Right ventricle myocardium superior (tissue), 1 donor: Measurements from ENCODE around the gene SLC26A1. TPM values are rescaled to one million over a fixed set of nuclear protein-coding genes. Genes with fewer than 3 reads are reported as not detected.

Source experiments
- ATAC-seq: fragments of 200-7000 bp; cut with Tn5 transposase; one replicate; pipeline ENCODE4 v1.9.1; 2020; ENCODE audit warnings: mild to moderate bottlenecking; ENCODE audit not compliant: poor library complexity
- DNase-seq: peaks from one replicate; pipeline ENCODE4 v3.0.0-alpha.2; 2020
- intact Hi-C: fragments of 100-400 bp; cut with DNase I; formaldehyde crosslinking; loops from one replicate; pipeline ENCODE4 v1.11.2; 2022
- total RNA-seq: library from RNA; stranded (reverse); fragmentation: NEBNext Ultra II Directional; extraction: Animal tissue kit (Norgen Biotek cat#: 25700); gene quantifications from one replicate; pipeline ENCODE4 v1.2.1, GENCODE V29; 2021
- donor health status: DM: no; HTN: yes; CAD: no; lungs with severe emphysema.

Gene SLC26A1
- total RNA-seq, 1 donor from 2014 or later, result 0.19 TPM

DNA sequence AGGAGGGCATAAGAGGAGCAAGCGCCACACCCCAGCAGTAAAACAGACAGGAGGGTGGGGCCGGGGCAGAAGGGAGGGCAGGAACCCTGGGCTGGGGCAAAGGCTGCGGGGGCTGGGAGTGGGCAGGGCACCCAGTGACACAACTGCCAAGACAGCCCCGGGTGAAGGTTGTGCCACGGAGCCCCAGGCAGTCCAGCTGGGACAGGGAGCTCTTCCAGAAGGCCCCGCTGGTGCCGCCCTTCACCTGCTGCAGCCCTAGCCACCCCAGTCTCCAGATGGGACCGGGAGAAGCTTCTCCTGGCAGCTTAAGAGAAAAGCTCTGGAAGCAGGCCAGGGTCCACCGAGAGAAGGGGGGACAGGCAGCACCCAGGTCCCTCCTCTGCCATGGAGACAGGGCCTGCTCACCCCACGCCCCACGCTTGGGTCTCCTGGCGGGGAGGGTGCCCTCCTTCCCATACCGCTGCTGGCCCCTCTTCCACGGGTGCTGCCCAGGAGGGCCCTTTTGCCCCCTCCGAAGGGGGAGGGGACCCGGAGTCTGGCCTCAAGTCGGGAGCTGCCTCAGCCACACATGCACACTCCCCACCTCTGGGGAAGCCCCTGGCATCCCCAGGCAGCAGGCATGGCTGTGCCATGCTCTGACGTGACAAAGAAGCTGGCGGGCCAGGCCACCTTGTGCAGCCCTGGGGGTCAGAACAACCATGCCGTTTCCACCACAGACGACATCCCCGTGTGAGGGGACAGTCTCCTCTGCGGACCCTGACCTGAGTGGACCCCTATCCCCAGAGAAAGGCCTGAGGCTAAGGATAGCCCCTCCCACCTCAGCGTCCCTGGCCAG, 21.3 kb downstream of the SLC26A1 start:
- ATAC-seq (no peak), DNase-seq (no peak)
- intact Hi-C loops, result no loop called here

DNA sequence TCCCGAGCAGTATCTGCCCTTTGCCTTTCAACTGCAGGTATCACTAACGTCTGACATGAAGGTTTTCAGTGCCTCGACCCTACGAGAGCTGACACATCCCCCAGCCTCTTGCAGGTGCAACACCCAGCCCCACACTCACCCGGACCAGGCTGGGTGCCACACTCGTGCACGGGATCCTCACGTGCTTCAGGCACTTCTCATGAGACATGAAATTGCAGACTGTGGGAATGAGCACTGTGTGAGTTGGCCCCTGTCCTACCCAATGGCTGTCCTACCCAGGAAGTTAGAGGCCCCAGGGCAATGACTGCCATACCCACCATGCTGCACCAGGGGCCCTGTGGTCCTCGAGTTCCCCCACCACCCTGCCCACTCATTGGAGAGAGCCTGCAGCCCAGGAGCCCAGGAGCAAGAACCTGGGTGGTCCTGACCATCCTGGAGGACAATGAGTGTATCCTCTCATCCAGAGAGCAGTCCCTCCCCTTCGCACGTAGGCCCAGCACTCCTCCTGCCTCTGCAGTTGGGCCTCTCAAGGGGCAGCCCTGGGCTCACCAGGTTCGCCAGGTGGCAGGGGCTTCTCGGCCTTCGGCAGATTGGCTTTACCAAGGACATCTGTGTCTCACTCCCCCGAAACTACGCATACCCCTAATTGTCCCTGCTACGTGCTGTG, 22.2 kb downstream of the SLC26A1 start:
- intact Hi-C loops, result no loop called here
- no peak for DNase-seq
- no peak for ATAC-seq

DNA sequence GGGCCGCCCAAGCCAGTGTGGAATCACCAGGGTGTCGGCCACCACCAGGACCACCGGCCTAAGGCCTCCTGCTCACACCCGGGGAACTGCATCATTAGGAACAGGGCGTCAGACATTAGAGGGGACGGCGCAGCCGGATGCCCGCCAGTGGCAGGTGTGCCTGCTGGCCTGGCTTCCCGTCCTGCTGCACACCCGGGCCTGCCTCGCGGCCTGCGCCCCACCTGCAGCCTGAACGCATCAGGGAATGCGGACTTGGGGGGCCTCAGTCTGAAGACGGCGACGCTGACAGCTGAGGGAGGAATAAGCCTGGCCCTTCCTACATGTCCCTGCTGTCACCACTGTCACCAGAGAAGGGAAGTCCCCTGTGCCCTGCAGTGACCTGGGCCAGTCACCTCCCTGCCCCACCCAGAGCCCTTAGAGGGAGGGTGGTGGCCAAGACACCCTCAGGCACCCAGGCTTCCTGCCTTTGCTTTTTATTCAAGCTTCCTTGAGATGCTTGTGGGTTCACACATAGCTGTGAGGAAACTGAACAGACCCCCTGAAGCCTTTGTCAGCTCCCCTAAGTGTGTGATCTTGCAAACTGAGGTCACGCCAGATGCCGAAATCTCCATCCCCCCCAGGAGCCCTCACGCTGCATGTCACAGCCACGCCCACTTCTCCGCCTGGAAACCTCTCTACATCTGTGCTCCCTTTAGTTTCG, 23.0 kb downstream of the SLC26A1 start:
- ATAC-seq (no peak), DNase-seq (no peak)
- intact Hi-C loops, result no loop called here

DNA sequence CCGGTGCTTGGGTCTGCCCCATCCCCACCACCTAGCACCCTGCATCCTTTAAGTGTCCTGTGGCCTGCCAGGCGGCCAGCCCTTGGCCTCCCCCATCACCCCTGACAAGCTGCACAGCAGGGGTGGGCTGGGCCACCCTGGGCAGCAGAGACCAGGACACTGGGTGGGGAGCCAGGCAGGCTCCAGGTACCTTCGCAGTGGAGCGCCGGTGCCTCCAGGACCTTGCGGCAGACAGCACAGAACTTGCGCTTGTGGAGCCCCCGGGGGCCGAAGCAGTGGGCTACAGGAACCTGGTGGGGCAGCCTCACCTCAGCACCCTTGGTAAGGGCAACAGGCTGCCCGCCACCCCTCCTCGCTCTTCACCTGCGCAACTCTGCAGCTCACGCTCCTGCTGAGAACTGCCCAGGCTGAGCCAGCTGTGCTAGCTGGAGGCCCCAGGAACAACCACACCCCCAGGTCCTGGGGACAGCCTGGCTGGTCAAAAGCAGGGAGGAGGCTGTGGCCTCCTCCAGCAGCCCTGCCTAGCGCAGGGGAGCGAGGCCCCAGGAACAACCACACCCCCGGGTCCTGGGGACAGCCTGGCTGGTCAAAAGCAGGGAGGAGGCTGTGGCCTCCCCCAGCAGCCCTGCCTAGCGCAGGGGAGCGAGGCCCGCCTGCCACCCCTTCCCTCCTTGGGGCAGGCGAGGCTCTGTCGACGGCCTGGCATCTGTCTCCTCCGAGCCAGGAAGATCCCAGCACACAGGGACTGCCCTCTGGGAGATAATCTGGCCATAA, 24.4 kb downstream of the SLC26A1 start:
- no peak for DNase-seq
- ATAC-seq, result no peak
- intact Hi-C loops, result no loop called here

DNA sequence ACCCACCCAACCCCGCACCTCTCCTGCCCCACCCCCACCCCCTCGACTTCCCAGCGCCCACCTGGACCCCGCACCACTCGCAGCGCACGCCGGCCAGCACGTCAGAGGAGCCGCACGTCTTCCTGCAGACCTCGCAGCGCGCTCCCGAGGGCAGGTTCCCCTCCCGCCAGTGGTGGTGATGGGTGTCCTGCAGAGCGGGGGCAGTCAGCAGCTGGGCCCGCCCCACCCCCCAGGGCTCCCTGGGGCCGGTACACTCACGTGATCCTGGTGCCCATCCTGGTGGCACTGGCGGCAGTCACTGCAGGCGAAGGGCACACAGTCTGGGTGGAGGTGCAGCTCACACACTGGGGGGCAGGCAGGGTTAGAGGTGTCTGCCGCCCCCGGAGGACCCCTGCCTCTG, 25.0 kb downstream of the SLC26A1 start:
- intact Hi-C loops, result no loop called here
- no peak for ATAC-seq
- DNase-seq, result no peak

DNA sequence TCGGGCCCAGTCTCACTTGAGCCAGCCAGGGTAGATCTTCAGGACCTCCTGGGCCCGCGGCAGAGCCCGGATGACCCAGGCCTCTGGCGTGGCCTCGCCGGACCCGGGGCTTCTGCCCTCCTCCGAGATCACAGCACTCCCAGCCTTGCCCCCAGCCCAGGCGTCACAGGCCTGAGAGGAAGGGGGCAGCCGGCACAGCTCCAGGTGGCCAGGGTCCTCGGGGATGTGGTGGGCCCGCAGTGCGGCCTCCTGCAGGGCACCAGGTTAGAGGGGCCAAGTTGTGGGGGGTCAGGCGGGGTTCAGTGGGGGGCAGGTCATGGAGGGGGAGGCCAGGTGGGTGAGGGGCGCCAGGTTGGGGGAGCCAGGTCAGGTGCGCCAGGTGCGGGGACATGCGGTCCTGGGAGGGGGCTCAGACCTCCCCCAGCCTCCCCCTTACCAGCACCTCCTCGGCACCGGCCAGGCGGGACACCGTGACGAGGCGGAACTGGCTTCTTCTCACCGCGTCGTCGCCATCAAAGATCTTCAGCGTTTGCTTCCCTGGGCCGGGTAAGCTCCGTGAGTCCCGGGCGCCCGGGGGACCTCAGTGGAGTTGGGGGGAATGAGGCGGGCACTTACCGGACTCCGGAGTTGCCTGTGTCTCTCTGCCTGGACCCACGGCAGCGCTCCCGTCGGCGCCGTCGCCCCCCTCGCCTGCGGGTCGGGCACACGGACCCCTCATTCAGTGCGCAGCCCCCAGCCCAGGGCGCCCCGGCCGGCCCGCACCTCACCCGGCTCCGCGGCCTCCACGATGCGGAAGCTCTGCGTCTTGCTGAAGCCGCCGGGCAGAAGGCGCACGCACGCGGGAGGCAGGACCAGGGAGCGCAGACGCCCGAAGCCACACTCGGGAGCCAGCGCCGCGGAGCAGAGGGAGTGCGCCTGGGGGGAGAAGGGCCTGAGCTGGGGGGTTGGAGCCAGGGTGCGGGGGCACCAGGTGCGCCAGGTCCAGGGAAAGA, 25.8 kb downstream of the SLC26A1 start:
- ATAC-seq (peak; percentile 8), DNase-seq (no peak)
- intact Hi-C loops, result no loop called here

DNA sequence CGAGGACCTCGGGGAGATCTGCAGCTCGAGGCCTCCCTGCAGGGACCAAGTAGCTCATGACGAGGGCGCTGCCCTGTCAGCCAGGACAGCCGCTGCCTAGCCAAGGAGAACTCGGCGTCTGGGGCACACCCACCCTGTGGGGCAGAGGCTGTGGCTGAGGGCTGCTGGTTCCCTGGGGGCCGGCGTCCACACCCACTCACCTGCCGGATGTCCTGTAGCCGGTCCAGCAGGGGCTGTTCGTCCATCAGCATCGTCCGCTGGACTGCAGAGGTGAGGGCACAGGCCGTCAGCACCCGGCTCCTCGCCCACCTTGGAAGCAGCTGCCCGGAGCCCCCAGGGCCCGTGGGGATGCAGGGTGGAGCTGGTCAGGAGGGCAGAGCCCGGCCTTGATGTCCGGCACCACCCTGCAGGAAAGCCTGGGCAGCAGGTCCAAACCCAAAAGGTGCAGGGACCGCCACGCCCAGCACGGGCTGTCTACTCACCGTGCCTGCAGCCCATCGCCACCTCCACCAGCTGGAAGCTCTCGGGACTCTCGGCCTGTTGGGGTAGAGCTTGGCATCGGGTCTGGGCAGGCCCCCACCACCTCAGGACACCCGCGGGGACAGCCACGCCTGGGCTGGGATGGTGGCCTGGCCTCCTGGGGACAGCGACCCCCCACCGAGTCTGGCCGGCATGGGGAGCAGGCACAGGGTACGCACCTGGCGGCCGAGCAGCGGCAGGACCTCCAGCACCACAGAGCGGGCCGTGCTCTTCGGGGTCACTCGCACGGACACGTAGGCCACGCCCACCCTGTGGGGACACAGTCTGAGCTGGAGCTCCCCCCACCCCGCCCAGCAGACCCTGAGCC, 26.7 kb downstream of the SLC26A1 start:
- intact Hi-C loops, result no loop called here
- no peak for ATAC-seq
- DNase-seq, result no peak

DNA sequence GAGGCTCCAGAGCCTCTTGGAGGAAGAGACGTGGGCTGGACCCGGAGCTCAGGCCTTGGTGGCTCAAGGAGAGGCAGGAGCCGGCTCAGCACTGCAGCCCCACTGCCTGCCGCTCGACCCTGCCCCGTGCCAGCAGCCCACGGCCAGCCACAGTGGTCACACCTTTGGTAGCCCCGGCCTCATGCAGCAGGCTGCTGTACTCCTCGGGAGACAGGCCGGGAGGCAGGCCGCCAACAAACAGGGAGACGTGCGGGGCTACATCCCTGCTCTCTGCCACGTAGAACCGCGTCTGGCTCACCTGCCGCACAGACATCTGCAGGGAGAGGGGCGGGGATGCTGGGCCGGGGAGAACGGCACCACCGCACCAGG, 27.5 kb downstream of the SLC26A1 start:
- no peak for ATAC-seq
- intact Hi-C loops, result no loop called here
- no peak for DNase-seq

DNA sequence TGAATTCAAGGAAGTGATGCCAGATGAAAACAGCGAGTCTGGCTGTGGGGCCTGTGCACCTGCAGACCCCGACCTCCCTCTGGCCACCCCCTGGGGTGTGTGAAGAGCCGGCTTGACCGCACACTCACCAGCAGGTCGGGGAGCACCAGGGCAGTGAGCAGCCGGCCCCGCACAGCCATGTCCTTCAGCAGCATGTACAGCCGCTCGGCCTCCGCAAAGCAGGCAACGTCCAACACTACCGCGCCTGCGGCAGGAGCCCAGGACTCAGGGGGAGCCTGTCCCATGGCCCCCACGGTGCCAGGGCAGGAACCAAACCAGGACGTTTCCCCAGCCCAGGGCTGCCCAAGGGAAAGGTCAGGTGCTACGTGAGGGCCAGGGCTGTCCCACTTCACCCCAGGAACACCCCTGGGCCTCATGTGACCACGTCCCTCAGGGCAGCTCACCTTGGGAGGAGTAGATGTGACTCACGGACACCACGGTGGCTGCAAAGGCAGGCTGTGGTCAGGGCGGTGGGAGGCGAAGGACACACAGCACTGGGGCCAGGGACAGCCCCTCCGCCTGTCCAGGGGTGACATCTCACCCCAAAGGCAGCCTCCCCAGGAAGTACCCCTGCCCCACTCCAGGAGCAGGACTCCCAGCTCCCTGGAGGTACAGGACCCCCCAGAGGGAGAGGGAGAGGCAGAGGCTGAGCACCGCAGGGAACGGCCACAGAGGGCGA, 28.0 kb downstream of the SLC26A1 start:
- no peak for DNase-seq
- no peak for ATAC-seq
- intact Hi-C loops, result no loop called here

DNA sequence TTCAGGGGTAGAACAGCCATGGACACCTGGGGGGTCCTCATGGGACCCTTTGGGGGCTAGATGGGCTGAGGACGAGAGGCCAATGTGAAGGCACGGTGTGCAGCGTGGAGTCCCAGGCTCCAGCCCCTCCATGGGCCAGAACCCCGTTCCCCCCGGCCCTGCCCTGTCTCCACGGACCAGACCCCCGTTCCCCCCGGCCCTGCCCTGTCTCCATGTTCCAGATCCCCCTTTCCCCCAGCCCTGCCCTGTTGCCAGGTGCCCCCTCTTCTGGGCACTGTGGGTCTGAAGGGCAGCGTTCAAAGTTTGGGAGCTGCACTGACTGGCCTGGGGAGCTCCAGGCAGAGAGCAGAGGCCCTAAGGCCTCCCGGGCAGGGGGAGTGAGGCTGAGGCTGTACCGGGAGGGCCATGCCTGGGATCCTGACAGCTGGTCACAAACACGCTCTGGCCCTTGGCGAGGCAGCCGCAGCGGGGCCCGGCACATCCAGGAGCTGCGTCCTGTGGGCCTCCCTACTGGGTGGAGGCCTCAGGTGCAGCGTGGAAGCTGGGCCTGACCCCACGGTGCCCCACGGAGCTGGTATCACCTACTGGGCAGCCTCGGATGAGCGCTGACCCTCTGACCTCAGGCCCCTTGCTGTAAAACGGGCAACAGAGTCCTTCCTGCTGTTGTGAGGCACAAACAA, 28.7 kb downstream of the SLC26A1 start:
- intact Hi-C loops, result no loop called here
- DNase-seq (no peak), ATAC-seq (no peak)

DNA sequence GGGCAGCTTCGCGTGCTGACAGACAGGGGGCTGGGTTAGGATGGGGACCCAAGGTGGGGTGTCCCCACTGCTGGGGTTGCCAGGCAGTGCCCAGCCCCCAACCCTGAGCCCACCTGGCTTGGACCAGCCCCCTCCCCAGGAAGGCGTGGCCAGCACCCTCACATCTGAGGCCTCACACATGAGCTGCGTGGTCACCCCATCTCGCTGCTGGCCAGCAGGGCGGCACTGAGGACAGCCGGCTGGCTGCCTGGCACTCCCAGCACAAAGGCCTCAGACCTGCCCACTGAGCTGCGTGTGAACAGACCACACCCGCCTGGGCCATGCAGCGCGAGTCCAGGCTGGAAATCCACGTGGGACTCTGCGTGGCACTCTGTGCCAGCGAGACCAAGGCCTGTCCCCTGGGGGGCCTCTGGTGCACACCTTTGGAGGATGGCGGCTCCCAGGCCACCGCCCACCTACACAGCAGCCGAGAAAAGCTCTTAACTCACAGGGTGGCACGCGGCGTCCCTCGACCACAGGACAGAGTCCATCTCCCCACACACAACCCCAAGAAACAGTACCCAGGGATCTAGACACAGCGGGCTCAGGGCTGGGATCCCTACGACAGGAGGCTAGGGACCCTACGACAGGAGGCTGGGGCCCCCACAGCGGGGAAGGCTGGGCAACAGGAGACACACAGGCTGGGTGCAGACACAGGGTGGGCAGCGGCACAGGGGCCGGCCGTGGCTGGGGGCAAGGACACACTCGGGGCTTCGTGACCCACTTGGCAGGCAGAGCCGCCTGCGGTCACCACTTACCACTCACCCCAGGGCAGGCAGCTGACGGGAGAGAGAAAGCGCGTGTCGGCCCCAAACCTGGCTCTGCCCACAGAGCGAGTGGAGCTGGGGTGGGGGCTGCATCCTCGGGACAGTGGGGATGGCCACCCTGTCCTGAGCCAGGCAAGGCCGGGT, 29.7 kb downstream of the SLC26A1 start:
- peak; percentile 33 for DNase-seq
- intact Hi-C loops, result no loop called here
- no peak for ATAC-seq

DNA sequence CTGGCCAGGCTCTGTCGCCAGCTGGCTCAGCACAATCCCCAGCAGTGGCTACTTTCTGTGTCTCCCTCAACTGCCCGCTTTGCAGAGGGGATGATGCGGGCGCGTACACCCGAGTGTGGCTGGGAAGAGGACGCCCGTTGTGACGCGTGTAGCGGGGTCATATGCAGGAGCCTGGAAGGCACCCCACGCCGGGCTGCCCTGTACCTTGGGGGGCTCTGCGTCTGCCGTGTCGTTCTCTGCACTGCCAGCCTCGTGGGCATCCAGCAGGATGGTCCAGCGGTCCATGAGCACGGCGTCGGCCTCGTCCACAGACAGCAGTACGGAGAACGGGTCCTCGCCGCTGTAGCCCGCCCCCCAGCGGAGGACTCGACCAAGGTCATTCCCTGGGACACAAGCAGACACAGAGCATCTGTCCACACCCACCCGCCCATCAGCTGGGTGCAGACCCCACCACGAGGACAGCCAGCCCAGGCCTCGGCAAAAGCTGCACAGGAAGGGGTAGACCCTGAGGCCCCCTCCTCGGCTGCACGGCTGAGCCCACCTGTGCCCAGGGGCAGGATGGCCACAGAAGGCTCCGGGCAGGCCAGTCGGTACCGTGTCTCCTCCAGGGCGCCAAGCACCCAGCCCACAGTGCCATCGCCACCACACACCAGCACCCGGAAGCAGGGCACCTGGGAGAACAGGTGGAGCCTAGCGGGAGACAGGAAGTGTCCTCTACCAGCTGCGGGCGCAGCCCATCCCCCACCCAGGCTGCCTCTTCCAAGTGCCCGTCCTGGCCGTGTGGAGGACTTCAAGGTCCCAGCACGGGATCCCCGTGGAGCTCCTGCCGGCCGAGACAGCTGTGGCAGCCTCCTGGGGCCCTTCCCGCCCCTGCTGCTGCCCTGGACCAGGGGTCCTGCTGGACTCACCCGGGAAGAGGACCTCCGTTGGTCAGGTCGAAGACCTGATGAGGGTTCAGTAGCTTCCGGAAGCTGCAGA, 30.7 kb downstream of the SLC26A1 start:
- ATAC-seq, result no peak

DNA sequence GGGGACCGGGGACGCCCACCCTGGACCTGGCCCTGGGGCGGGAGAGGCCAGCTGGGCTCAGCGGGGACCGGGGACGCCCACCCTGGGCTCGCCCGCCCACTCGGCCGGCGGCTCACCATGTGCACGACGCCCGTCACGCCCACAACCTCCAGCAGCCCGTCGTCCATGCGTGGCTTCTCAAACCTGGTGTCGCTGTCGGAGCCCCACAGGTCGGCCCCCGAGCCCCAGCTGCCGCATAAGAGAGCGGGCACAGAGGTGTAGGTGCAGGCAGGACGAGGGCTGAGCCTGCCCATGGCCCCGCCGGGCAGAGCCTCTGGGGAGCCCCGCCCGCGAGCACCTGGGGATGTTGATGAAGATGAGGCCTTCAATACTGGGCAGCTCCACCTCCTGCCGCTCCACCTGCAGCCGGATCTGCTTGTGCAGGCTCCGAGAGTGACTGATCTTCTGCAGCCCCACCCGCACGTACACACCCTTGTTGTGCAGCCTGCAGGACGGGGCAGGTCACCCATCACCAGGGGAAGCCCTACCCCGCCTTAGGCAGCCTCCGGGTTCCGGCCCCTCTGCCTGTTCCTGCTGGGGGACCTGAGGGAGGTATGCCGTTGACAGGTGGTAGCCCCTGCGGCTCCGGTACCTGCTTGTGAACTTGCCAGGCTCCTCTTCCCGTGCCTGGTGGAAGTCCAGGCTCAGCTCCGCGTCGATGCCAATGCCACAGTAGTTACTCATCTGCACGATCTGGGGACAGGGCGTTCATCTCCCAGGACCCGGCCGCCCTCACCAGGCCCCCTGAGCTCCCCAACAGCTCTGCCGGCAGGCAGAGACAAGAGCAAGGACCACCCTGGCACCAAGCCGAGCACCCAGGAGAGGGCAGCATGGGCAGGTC, 31.6 kb downstream of the SLC26A1 start:
- DNase-seq (peak; percentile 36), ATAC-seq (no peak)
- intact Hi-C loops, result no loop called here

More for the DNA sequence above, 30.7 kb downstream of the SLC26A1 start:
- intact Hi-C loops, result no loop called here
- peak; percentile 43 for DNase-seq
